Right atrium auricular region (tissue), 2 donors: ENCODE measurements around the gene PSMA7. TPM values are rescaled to one million over a fixed set of nuclear protein-coding genes. Genes with fewer than 3 reads are reported as not detected.

Source experiments
- DNase-seq: peaks from one replicate; pipeline ENCODE4 v3.0.0-alpha.2; 2019; ENCODE audit warnings: low spot score
- H3K27ac ChIP-seq, 2 donors: fragments of 200-600 bp; sonication (generic); 1 replicate in 1 of 2; 2 replicates in 1 of 2; pipeline ENCODE4 v1.5.1; 2016 to 2019
- H3K27me3 ChIP-seq, 2 donors: fragments of 200-600 bp; sonication (generic); one replicate each; pipeline versions ENCODE4 v1.5.1 to v1.6.0; 2017 to 2019
- H3K36me3 ChIP-seq: fragments of 200-600 bp; sonication (generic); one replicate; pipeline ENCODE4 v1.5.1; 2016
- H3K4me1 ChIP-seq, 2 donors: fragments of 200-600 bp; sonication (generic); one replicate each; pipeline versions ENCODE4 v1.5.1 to v1.6.0; 2017 to 2019
- H3K4me3 ChIP-seq, 2 donors: fragments of 200-600 bp; sonication (generic); 1 replicate in 1 of 2; 2 replicates in 1 of 2; pipeline ENCODE4 v1.5.1; 2017 to 2019; ENCODE audit warnings: mild to moderate bottlenecking in 1 of 2, moderate library complexity in 1 of 2
- H3K9me3 ChIP-seq, 2 donors: fragments of 200-600 bp; sonication (generic); one replicate each; pipeline ENCODE4 v1.5.1; 2019
- total RNA-seq, 2 donors: library from RNA; depleted of rRNA; stranded (reverse); fragments of >200 nt; gene quantifications; one replicate each; pipeline ENCODE4 v1.1.0, GENCODE V29; 2016
- TF ChIP-seq, protein P1 (sequence below), 2 donors: fragments of 200-600 bp; sonication (generic); IDR thresholded peaks; one replicate each; pipeline ENCODE4 v1.5.1; 2019; ENCODE audit warnings: antibody characterized with exemption in 2 of 2

The PSMA7 gene
- total RNA-seq, 2 donors from 2014 or later = 258 to 313 TPM

GRCh38 chr20:62127799-62128198 lies 15.4 kb downstream of the PSMA7 start:
- H3K27me3 ChIP-seq = no peaks in the 10 kb centered on the region
- no peak overlapping the region for H3K27ac ChIP-seq
- peaks cover 0 to 29% of the 10 kb centered on the region in 2 donors for H3K4me1 ChIP-seq
- DNase-seq = no peak
- H3K36me3 ChIP-seq = peaks cover 81% of the 10 kb centered on the region
- H3K4me3 ChIP-seq = no peak overlapping the region
- TF ChIP-seq, protein P1, sequence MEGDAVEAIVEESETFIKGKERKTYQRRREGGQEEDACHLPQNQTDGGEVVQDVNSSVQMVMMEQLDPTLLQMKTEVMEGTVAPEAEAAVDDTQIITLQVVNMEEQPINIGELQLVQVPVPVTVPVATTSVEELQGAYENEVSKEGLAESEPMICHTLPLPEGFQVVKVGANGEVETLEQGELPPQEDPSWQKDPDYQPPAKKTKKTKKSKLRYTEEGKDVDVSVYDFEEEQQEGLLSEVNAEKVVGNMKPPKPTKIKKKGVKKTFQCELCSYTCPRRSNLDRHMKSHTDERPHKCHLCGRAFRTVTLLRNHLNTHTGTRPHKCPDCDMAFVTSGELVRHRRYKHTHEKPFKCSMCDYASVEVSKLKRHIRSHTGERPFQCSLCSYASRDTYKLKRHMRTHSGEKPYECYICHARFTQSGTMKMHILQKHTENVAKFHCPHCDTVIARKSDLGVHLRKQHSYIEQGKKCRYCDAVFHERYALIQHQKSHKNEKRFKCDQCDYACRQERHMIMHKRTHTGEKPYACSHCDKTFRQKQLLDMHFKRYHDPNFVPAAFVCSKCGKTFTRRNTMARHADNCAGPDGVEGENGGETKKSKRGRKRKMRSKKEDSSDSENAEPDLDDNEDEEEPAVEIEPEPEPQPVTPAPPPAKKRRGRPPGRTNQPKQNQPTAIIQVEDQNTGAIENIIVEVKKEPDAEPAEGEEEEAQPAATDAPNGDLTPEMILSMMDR (IDR thresholded peaks at IDR 0.05) = no peak
- no peaks in the 10 kb centered on the region for H3K9me3 ChIP-seq

GRCh38 chr20:62126141-62126540 lies 17.1 kb downstream of the PSMA7 start:
- DNase-seq = no peak
- H3K27ac ChIP-seq = no peak overlapping the region
- no peak overlapping the region for H3K4me3 ChIP-seq
- H3K27me3 ChIP-seq = no peaks in the 10 kb centered on the region
- H3K36me3 ChIP-seq = peaks cover 66% of the 10 kb centered on the region
- TF ChIP-seq, protein P1 (IDR thresholded peaks at IDR 0.05) = no peak
- H3K4me1 ChIP-seq = peaks cover 0 to 17% of the 10 kb centered on the region in 2 donors
- no peaks in the 10 kb centered on the region for H3K9me3 ChIP-seq

- H3K27me3 ChIP-seq = no peaks in the 10 kb centered on the region
- H3K4me3 ChIP-seq = peak overlapping the region; percentile 62 to 91
- peaks cover 0 to 38% of the 10 kb centered on the region in 2 donors for H3K4me1 ChIP-seq
- peak overlapping the region; percentile 90 to 92 for H3K27ac ChIP-seq
- TF ChIP-seq, protein P1 (IDR thresholded peaks at IDR 0.05) = no peak
- peaks cover 40% of the 10 kb centered on the region for H3K36me3 ChIP-seq
- no peak for DNase-seq
- H3K9me3 ChIP-seq = no peaks in the 10 kb centered on the region
Observed at GRCh38 chr20:62123450-62124118, 19.6 kb downstream of the PSMA7 start.

GRCh38 chr20:62122654-62123449 lies 20.3 kb downstream of the PSMA7 start:
- H3K27ac ChIP-seq = peak overlapping the region; percentile 90 to 92
- no peaks in the 10 kb centered on the region for H3K9me3 ChIP-seq
- H3K27me3 ChIP-seq = no peaks in the 10 kb centered on the region
- TF ChIP-seq, protein P1 (IDR thresholded peaks at IDR 0.05) = no peak
- DNase-seq = no peak
- peak overlapping the region; percentile 62 to 91 for H3K4me3 ChIP-seq
- peaks cover 0 to 46% of the 10 kb centered on the region in 2 donors for H3K4me1 ChIP-seq
- peaks cover 33% of the 10 kb centered on the region for H3K36me3 ChIP-seq

GRCh38 chr20:62121776-62122653 lies 21.2 kb downstream of the PSMA7 start, which contains the start of gene LSM14B:
TSS of gene LSM14B (plus strand) at chr20:62122475. CDS start at chr20:62122667, 192 bp downstream.
- H3K36me3 ChIP-seq = peaks cover 24% of the 10 kb centered on the region
- TF ChIP-seq, protein P1 (IDR thresholded peaks at IDR 0.05) = no peak
- H3K9me3 ChIP-seq = no peaks in the 10 kb centered on the region
- peak within 1 kb of the TSS; percentile 63 to 91 for H3K4me3 ChIP-seq
- DNase-seq = peak; percentile 95
- peaks cover 0 to 51% of the 10 kb centered on the region in 2 donors for H3K4me1 ChIP-seq
- H3K27ac ChIP-seq = peak within 1 kb of the TSS; percentile 97 to 98
- H3K27me3 ChIP-seq = no peaks in the 10 kb centered on the region
